ENCODE results near the gene ZFAND4.
"Not testable (repeated sequence)": the region's sequence is repeated elsewhere in the genome, so short reads cannot be mapped to it uniquely, and the experiment has no call there.

ZFAND4 gene

DNA sequence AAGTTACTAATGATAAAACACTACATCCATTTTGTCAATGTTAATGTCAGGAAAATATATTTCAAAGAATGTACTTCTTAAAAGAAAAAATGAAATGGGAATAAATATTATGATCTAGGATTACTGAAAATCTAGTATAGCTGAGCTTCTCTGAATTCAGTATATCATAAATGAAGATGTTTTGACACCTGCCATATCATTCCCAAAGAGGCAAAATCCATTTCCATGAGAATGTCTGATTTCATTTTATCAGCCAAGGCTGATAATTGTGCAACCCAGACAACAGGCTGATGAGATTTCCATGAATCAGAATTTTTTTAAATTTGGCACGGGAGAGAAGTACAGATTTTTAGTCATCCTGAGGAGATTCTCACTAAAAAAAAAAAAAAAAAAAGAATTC, 32.5 kb downstream of the ZFAND4 start:
- DNase-seq, result no peak

DNA sequence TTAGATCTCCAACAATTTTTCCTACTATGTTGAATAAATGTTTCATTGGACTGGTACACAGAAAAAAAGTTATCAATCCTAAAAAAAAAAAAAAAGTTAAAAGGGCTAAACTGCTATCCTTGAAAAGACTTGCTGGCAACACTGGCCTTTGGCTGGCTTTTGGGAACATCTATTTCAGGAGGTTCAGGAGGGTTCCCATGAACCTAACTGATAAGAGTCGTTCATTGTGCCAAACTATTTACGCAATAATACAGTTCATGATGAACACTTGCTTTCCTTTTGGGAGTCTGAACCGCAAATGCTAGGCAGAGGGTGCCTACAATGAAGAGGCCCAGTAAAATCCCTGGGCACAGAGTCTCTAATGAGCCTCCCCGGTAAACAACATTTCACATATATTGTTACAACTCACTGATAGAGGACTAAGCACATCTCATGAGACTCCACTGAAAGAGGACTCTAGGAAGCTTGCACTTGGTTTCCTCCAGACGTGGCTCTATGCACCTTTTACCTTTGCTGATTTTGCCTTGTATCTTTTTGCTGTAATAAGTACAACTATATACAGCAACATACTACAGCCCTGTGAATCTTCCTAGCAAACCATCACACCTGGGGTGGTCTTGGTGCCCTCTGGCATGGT, 45.0 kb downstream of the ZFAND4 start:
- no peak for DNase-seq

DNA sequence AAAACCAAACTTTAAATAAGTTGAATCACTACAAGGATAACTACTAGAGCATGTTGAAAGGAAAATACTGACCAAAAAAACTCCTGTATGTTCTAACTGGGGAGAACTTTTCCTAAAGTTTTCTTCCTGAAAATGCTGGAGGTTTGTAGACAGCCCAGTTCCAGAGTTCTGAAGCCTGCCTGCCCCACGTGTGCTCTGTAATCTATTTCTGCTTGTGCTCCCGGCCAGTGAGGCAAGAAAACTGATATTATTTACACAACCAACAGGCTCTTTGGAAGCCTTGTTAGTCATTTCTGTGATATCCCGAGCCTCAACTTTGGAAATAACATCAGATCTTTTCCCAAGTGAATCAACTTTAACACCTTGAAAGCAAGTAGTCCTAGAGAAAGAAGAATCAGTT, 46.7 kb downstream of the ZFAND4 start:
- DNase-seq, result no peak

DNA sequence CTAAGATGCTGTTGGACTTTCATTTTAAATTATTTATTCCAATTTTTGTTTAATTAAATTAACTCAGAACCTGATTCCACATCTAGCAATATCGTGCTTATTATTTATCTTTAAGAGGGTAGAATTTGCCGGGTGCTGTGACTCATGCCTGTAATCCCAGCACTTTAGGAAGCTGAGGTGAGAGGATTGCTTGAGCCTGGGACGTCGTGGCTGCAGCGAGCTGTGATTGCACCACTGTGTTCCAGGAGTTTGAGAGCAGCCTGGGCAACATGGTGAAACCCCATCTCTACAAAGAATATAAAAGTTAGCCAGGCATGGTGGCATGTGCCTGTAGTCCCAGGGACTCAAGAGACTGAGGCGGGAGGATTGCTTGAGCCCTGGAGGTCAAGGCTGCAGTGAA, 47.8 kb downstream of the ZFAND4 start:
- no peak for DNase-seq

DNA sequence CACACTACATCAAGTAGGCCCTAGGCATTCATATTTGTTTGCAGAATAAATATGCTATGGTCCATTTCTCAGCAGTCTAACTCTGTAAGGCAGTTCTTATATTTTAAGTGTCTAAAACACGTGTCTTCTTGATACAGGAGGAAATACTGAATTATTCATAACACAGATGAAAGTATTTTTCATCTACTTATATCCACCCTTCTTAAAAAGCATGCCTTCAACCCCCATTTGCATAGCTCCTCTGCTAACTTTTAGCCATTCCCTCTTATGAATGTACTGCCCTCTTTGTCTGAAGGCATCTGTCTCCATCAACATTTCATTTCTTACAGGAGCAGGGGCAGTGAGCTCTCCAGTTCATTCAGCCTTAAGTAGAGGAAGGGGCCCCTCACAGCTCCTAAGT, 57.7 kb downstream of the ZFAND4 start:
- no peak for DNase-seq

DNA sequence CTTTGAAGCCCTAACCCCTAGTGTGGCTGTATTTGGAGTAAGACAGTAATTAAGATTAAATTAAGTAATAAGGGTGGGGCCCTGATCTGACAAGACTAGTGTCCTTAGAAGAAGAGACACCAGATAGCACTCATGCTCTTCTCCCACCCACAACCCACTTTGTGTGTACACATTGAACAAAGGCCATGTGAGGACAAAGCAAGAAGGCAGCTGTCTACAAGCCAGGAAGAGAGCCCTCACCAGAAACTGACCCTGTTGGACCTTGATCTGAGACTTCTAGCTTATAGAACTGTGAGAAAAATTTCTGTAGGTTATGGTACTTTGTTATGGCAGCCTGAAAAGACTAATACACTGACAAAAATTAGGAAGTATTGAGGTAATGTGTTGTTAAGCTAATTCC, 59.8 kb downstream of the ZFAND4 start:
- no peak for DNase-seq

DNA sequence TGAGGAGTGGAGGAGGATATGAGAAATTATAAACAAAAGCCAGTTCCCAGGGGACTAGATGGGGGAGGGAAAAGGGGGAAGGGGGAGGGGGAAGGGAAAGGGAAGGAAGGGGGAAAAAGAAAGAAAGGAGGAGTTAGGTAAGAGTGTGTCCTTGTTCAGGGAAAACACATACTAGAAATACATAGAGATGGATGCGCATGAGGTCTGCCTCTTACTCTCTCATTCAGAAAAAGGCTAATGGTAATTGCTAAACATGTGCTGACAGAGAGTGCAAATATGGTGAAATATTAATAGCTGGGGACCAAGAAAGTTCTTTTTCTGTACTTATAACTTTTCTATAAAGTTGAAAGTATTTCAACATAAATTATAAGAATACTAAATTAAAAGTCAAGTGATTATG, 64.5 kb downstream of the ZFAND4 start:
- no peak for DNase-seq

DNA sequence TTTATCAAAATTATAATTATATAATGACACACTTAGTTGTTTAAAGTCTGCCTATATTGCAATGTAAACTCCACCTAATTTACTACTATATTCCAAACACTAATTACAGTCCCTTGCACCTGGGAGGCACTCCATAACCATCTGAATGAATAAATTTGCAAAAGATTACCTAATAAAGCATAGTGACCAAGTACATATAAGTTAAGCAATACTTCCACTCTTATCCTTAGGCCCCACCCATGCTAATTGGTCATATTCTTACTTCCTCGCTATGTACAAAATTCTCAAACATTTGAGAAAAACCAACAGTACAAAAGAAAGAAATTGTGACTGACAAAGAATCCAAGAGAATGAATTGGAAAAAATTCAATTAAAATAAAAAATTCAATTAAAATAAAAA, 65.3 kb downstream of the ZFAND4 start:
- no peak for DNase-seq

DNA sequence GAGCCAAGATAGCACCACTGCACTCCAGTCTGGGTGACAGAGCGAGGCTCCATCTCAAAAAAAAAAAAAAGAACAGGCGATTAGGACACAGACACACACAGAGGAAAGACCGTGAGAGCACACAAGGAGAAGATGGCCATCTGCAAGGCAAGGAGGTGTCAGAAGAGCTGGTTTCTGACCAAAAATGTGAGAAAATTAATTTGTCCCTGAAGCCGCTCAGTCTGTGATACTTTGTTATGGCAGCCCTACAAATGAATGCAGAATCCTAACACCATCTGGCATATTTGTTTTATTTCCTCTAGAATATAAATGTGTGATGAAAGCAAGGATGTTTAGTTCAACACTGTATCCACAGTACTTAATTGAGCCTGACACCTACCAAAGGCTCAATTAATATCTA, 69.7 kb downstream of the ZFAND4 start:
- DNase-seq, result no peak

DNA sequence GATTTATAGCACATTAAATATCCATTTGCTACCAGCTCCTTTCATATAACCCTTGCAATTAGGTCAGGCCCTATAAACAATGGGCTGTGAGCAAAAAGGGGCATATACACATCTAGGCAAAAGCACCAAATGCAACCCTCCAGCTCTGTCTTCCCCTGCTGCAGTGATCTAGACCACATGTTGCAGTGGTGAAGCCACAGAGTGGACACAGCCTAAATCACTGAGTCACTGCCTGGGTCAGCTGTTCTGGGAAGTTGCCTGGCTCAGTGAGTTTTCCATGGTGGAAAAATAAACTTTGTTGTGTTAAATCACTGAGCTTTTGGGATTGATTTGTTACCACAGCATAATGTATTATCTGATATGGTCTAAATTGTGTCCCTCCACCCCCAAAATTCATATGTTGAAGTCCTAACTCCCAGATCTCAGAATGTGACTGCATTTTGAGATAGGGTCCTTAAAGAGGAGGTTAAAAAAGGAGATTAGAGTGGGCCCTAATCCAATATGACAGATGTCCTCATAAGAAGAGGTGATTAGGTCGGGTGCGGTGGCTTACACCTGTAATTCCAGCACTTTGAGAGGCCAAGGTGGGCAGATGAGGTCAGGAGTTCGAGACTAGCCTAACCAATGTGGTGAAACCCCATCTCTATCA, 70.4 kb downstream of the ZFAND4 start:
- no peak for DNase-seq

DNA sequence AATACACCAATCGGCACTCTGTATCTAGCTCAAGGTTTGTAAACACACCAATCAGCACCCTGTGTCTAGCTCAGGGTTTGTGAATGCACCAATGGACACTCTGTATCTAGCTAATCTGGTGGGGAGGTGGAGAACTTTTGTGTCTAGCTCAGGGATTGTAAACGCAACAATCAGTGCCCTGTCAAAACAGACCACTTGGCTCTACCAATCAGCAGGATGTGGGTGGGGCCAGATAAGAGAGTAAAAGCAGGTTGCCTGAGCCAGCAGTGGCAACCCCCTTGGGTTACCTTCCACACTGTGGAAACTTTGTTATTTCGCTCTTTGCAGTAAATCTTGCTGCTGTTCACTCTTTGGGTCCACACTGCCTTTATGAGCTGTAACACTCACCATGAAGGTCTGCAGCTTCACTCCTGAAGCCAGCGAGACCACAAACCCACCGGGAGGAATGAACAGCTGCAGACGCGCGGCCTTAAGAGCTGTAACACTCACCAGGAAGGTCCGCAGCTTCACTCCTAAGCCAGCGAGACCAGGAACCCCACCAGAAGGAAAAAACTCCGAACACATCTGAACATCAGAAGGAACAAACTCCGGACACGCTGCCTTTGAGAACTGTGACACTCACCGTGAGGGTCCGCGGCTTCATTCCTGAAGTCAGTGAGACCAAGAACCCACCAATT, 71.2 kb downstream of the ZFAND4 start:
- DNase-seq, result not testable (repeated sequence)

DNA sequence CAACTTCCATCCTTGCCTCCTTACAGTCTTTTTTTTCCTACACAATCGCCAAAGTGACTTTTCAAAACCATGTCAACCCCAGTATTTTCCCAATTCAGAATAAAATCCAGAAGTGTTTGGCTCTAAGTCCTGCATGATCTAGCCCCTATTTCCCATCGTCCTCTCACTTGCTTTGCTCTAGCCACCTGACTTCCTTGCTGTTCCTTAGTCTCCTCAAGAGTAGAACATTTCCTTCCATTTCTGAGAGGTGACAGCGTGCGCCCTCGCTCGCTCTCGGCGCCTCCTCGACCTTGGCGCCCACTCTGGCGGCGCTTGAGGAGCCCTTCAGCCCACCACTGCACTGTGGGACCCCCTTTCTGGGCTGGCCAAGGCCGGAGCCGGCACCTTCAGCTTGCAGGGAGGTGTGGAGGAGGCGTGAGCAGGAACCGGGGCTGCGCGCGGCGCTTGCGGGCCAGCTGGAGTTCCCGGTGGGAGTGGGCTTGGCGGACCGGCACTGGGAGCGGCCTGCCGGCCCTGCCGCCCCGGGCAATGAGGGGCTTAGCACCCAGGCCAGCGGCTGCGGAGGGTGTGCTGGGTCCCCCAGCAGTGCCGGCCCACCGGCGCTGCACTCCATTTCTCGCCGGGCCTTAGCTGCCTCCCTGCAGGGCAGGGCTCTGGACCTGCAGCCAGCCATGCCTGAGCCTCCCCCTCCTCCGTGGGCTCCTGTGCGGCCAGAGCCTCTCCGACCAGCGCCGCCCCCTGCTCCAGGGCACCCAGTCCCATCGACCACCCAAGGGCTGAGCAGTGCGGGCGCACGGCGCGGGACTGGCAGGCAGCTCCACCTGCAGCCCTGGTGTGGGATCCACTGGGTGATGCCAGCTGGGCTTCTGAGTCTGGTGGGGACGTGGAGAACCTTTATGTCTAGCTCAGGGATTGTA, 72.0 kb downstream of the ZFAND4 start:
- not testable (repeated sequence) for DNase-seq

DNA sequence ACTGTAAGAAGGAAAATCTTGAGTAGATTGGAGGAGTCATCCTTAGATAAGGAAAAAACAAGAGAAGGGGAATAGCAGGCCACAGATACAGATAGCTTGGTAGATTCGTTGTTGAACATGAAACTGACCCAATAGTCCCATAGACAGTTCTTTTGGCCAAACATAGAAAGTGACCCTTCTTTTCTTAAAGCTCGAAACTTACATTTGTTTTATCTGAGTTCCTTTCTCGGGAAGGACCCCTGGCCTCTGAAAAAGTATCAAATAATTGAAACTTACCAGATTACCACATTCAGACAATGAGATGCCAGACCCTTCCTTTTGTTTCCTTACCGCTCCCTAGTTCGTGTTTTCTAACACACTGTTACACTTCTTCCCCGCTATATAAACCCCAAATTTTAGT, 72.9 kb downstream of the ZFAND4 start:
- no peak for DNase-seq

DNA sequence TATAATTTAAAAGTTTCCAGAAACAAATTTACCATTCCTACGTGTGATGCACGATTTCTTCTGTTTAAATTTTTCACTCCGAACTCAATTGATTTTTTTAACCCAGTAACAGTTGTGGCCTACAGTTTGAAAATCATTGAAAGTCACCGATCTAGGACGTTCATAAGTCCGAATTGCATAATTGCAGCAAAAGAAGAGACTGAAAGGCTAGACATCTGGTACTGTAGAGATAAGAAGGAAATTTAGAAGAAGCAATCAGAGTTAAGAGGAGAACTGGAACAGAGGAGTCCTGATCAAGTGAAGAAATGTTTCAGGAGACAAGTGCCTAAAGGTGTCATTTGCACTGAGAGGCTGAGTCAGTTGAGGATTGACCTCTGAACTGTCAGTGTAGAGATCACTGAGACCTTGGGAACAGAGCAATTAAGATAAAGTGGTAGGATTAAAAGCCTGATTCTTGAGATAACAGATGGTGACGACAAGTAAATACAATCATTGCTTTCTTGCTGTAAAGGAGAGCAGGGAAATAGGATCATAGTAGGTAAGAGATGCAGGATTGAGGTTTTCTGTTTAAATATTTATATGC, 73.5 kb downstream of the ZFAND4 start:
- no peak for DNase-seq

DNA sequence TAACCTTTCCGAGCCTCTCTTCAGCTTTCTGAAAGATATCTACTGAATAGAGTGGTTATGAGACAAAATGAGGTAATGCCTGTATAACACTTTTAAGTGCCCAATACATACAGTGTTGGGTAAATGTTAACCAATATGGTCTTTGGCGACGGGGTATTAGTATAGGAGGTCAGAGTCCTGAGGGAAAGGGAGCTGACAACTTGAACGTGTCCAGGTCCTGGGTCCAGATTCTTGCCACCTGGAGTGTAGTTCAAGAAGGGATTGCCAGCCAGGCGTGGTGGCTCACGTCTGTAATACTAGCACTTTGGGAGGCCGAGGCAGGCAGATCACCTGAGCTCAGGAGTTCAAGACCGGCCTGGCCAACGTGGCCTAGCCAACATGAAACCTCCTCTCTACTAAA, 76.0 kb downstream of the ZFAND4 start:
- DNase-seq, result no peak

DNA sequence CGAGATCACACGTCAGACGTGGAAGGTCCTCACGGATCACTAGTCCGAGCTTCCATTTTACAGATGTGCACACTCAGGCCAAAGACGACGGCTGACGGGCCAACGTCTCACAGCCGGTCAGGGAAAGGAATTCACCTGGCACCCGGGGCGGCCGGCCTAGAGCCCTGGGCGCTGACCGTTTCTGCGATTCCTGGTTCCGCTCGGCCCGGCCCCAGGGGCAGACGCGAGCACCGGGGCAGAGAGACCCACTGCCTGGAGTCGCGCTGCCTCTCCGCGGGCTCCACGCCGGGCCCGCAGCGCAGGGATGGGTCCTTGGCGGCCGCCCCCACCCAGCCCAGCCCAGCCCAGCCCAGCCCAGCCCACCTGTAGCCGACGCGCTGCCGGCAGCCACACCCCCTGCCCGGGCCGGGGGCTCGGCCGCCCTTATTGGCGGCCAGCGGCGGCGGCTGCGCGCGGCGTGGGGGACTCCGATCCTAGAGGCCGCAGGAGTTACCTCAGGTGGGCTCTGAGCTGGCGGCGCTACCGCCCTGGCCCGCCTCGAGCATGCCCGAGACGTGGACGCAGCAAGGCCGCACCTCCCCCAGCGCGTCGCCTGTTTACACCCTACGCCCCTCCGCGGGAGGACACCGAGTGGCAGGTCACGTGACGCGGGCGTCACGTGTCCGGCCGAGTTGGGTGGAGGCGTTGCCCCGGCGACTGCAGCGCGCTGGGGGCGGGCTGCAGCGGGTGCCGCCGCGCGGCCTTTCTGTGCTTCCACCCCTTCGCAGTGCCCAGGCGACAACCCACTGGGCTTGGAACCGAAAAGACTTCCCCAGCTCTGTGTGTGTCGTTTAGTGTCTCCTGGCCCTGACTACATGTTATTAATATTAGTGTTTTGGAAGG, 78.1 kb downstream of the ZFAND4 start:
- peak; percentile 32 for DNase-seq

DNA sequence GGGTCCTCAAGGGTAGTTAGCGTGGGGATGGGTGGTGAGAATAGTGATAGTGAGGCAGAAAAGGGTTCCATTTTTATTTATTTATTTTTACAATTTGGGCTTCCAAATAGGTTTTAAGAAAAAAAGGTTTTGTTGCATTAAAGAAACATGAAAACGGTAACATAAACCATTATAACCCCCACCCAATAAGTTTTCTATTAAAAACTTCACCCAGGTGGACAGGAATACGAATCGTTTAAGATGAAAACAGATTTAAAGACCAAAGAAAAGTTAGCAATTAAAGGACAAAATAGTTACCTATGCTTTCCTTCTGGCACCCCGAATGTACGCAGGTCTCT, 78.7 kb downstream of the ZFAND4 start:
- DNase-seq, result no peak

DNA sequence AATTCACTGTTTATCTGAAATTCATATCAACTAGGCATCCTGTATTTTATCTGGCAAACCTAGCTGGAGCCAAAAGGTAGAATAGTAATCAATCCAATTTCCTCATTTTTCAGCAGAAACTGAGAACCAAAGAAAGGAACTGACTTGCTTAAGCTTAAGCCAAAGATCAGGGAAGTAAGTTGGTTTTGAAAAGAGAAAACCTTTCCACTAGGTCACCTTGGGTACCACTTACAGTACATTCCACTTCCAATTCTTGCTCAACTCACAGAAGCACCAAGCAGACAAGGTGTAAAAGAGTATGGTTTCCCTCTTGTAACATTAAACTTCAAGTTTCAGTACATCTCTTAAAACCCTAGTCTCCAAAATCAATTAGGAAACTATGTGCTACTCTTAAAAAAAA, 79.6 kb downstream of the ZFAND4 start:
- no peak for DNase-seq

DNA sequence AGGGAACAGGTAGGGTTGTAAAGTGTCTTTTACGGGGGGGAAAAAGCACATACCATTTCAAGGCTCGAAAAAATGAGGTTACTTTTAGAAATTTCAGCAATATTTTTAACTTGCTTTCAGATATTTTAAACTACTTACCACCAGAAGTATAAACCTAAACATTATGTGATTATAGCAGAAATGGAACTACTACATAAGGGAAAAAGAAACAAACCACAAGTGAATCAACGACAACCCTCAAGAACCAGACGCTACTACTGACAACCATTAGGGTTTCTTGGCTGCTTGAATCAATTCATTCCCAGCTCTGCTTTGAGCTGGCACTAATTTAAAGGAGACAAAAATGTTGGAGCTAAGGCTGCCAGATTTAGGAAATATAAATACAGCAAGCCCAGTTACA, 80.1 kb downstream of the ZFAND4 start:
- no peak for DNase-seq

DNA sequence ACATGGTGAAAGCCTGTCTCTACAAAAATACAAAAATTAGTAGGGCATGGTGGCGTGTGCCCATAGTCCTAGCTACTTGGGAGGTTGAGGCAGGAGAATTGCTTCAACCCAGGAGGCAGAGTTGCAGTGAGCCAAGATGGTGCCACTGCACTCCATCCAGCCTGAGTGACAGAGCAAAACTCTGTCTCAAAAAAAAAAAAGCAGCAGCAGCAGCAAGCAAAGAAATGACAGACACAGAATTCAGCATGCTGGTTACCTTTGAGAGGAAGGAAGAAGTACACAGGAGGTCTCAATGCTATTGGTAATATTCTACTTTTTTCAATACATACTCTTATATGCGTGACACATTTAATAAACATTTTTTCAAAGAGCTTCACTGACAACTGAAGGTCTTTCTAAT, 81.3 kb downstream of the ZFAND4 start:
- no peak for DNase-seq

DNA sequence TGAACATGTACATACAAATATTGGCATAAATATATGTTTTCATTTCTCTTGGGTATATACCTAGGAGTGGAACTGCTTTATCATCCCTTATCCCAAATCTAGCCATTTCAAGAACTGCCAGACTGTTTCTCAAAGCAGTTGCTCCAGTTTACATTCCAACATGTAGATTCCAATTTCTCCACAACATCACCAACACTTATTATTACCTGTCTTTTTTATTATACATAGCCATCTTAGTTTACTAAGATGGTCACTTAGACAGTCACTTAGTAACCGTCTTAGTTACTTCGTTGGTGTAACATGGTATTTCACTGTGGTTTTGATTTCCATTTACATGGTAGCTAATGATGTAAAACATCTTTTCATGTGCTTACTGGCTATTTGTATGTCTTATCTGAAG, 82.7 kb downstream of the ZFAND4 start:
- no peak for DNase-seq

DNA sequence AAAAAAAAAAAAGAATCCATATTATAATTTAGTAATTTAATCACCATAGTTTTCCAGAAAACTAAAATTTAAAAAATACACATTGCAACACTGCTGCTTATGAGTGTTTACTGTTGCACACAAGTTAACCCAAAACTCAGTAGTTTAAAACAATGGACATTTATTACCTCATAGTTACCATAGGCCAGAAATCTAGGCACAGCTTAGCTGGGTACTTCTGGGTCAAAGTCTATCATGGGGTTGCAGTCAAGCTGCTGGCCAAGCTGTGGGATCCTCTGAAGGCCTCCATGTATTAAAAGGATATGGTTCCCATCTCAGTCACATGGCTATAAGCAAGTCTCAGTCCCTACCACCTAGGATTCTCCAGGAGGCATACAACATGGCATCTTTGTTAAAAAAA, 83.6 kb downstream of the ZFAND4 start:
- DNase-seq, result no peak

Measured in DMS79 (cell line).